Trophoblast cell (in vitro differentiated cells and primary cell): ENCODE results near the gene OBSCN.

Experiments used
- DNase-seq, 2 donors: peaks; one replicate each; pipeline ENCODE4 v3.0.0-alpha.2; 2016
- H2AFZ ChIP-seq: 2 replicates; pipeline ENCODE4 v1.6.1; 2013; ENCODE audit warnings: low read length, moderate library complexity, mild to moderate bottlenecking; ENCODE audit not compliant: insufficient read depth, poor library complexity
- H2AK5ac ChIP-seq: 2 replicates; pipeline ENCODE4 v1.6.1; 2013; ENCODE audit warnings: mild to moderate bottlenecking, low read length
- H2BK120ac ChIP-seq: 2 replicates; pipeline ENCODE4 v1.6.1; 2013; ENCODE audit warnings: low read length, mild to moderate bottlenecking, moderate library complexity; ENCODE audit not compliant: insufficient read depth, poor library complexity
- H2BK12ac ChIP-seq: 2 replicates; pipeline ENCODE4 v1.6.1; 2013; ENCODE audit warnings: mild to moderate bottlenecking, low read length, moderate library complexity
- H2BK5ac ChIP-seq: 2 replicates; pipeline ENCODE4 v1.6.1; 2013; ENCODE audit warnings: low read length, low read depth, moderate library complexity, mild to moderate bottlenecking; ENCODE audit not compliant: poor library complexity
- H3K14ac ChIP-seq: 2 replicates; pipeline ENCODE4 v1.6.1; 2013; ENCODE audit warnings: mild to moderate bottlenecking, low read length
- H3K18ac ChIP-seq: 2 replicates; pipeline ENCODE4 v1.6.1; 2013; ENCODE audit warnings: mild to moderate bottlenecking, low read length
- H3K23ac ChIP-seq: 2 replicates; pipeline ENCODE4 v1.6.1; 2013; ENCODE audit warnings: low read length
- H3K27ac ChIP-seq: 2 replicates; pipeline ENCODE4 v1.5.1; 2013; ENCODE audit warnings: low read depth, mild to moderate bottlenecking, inconsistent platforms, low read length, moderate library complexity
- H3K27me3 ChIP-seq: 2 replicates; pipeline ENCODE4 v1.6.1; 2013; ENCODE audit warnings: inconsistent platforms, mild to moderate bottlenecking, low read length, moderate library complexity; ENCODE audit not compliant: insufficient read depth
- H3K36me3 ChIP-seq, 2 experiments: 1 replicate in 1 of 2; 2 replicates in 1 of 2; pipeline ENCODE4 v1.6.1; 2013; ENCODE audit warnings: low read length in 2 of 2, mild to moderate bottlenecking in 2 of 2, moderate library complexity in 1 of 2; ENCODE audit not compliant: insufficient read depth in 2 of 2, control insufficient read depth in 1 of 2
- H3K4ac ChIP-seq: 2 replicates; pipeline ENCODE4 v1.6.1; 2013; ENCODE audit warnings: low read depth, mild to moderate bottlenecking, low read length, moderate library complexity
- H3K4me1 ChIP-seq, 2 experiments: 1 replicate in 1 of 2; 2 replicates in 1 of 2; pipeline ENCODE4 v1.6.1; 2013; ENCODE audit warnings: low read length in 2 of 2, mild to moderate bottlenecking in 2 of 2, moderate library complexity in 1 of 2; ENCODE audit not compliant: insufficient read depth in 2 of 2, control insufficient read depth in 1 of 2
- H3K4me2 ChIP-seq: 2 replicates; pipeline ENCODE4 v1.6.1; 2013; ENCODE audit warnings: inconsistent platforms, mild to moderate bottlenecking, low read length, moderate library complexity
- H3K4me3 ChIP-seq: 2 replicates; pipeline ENCODE4 v1.5.1; 2013; ENCODE audit warnings: mild to moderate bottlenecking, low read depth, low read length, inconsistent platforms
- H3K79me1 ChIP-seq: one replicate; pipeline ENCODE4 v1.6.1; 2013; ENCODE audit warnings: low read length
- H3K79me2 ChIP-seq: 2 replicates; pipeline ENCODE4 v1.6.1; 2013; ENCODE audit warnings: low read length, mild to moderate bottlenecking; ENCODE audit not compliant: control insufficient read depth, insufficient read depth, poor library complexity
- H3K9ac ChIP-seq: 2 replicates; pipeline ENCODE4 v1.6.1; 2013; ENCODE audit warnings: mild to moderate bottlenecking, low read length
- H3K9me3 ChIP-seq: 2 replicates; pipeline ENCODE4 v1.6.1; 2013; ENCODE audit warnings: low read depth, mild to moderate bottlenecking, control low read depth, inconsistent platforms, low read length; ENCODE audit not compliant: insufficient read depth
- H4K12ac ChIP-seq: 2 replicates; pipeline ENCODE4 v1.6.1; 2013; ENCODE audit warnings: low read depth, mild to moderate bottlenecking, low read length, moderate library complexity
- H4K8ac ChIP-seq: 2 replicates; pipeline ENCODE4 v1.6.1; 2013; ENCODE audit warnings: low read depth, mild to moderate bottlenecking, low read length, moderate library complexity
- H4K91ac ChIP-seq: one replicate; pipeline ENCODE4 v1.6.1; 2013; ENCODE audit warnings: low read depth, mild to moderate bottlenecking, low read length, moderate library complexity
- WGBS: extraction: QIAGEN DNeasy Blood & Tissue Kit; methylation state at CpG from one replicate; pipeline ENCODE4 v1.1.7; 2013; ENCODE audit warnings: missing lambda C conversion rate; ENCODE audit not compliant: insufficient read length, insufficient coverage; ENCODE audit errors: extremely low coverage; 5-methylcytosine and 5-hydroxymethylcytosine counted together

The OBSCN gene

DNA sequence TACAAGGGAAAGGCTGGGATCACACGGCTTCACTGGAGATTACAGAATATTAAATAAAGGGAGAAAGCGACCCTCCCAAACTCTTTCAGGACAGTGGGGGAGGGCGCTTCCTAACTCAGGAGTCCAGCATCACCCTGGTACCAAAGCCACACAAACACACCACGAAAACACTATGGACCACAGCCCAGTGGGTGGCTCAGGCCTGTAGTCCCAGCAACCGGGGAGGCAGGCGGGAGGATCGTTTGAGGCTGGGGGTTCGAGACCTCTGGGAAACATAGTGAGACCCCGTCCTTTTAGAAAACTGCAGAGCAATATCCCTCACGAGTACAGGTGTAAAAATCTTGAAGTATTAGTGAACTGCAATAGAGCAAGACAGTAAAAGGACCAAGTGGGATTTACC is 182.8 kb downstream of the OBSCN start:
- no peak overlapping the region for H3K27ac ChIP-seq
- no peak overlapping the region for H3K4me2 ChIP-seq
- no peak overlapping the region for H2BK12ac ChIP-seq
- H3K9me3 ChIP-seq: no peaks in the 10 kb centered on the region
- H2BK5ac ChIP-seq: no peak overlapping the region
- no peak overlapping the region for H2AFZ ChIP-seq
- H3K18ac ChIP-seq: no peak overlapping the region
- H4K8ac ChIP-seq: no peak overlapping the region
- no peak overlapping the region for H4K12ac ChIP-seq
- no peak overlapping the region for H3K9ac ChIP-seq
- peaks cover 25 to 28% of the 10 kb centered on the region in 2 experiments for H3K36me3 ChIP-seq
- no peak overlapping the region for H2AK5ac ChIP-seq
- H3K14ac ChIP-seq: no peak overlapping the region
- DNase-seq: no peak
- no peaks in the 10 kb centered on the region for H3K79me2 ChIP-seq
- H3K27me3 ChIP-seq: no peaks in the 10 kb centered on the region
- H3K79me1 ChIP-seq: no peaks in the 10 kb centered on the region
- no peak overlapping the region for H3K4ac ChIP-seq
- H4K91ac ChIP-seq: no peak overlapping the region
- H3K23ac ChIP-seq: no peak overlapping the region
- no peak overlapping the region for H3K4me3 ChIP-seq
- peaks cover 0 to 2% of the 10 kb centered on the region in 2 experiments for H3K4me1 ChIP-seq
- WGBS: no CpG with 5 or more reads among the region's 10 CpGs
- no peak overlapping the region for H2BK120ac ChIP-seq

DNA sequence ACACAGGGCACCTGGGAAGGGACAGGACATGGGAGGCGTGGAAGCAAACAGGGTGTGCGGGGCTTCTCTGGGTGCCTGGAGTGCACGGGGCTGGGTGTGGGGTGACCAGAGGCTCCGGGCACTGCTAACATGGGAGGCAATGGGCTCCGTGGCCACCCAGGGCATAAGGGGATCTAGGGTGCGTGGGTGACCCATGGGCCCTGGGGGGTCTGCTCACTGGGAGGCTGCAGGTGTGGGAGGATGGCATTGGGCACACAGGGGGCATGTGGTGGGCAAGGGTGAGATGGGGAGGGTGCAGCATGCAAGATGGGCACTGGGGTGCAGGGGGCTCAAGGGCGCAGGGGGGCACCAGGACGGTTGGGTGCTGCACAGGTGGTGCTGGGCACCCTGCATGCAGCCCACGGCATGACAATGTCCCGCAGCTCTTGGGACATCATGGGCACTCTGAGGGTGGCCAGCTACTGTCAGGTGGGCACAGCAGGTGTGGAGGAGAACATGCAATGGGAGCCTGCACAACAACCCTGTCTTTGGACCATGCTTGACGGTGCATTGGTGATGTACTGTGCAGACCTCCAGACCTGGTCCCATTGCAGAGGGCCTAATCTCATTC is 183.7 kb downstream of the OBSCN start:
- WGBS: no CpG with 5 or more reads among the region's 11 CpGs
- no peaks in the 10 kb centered on the region for H3K79me2 ChIP-seq

DNA sequence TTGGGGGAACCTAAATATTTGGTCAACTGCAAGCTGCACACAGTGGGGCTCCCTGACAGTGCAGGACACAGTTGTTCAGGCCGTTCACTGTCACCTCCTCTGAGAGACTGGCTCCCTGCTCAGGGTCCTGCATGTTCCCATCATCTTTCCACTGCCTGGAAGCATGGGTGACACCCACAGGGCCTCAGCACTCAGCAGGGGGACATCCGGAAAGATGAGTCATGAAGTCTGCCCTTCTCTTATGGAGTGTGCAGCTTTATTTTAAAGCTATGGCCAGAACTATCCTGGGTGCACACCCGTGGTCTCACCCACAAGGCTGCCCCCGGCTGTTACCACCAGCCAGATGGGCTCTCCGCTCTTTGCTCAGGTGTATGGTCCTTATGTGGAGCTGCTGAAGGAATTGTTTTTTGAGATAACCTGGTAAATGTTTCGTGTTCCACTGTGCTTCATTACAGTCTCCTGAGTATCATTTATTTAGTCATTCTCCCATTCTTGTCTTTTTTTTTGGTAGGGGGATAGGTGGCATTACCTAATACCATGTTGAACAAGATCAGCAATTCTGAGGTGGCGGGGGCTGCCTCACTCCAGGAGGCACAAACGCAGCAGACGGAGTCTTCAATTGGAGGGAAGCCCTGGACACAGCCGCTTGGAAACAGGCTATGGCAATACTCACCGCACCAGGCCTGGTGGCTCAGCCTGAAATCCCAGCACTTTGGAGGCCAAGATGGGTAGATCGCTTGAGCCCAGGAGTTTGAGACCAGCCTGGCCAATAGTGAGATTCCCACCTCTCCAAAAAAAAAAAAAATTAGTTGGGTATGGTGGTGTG is 184.5 kb downstream of the OBSCN start:
- H2AK5ac ChIP-seq: no peak overlapping the region
- H3K27me3 ChIP-seq: no peaks in the 10 kb centered on the region
- no peaks in the 10 kb centered on the region for H3K79me1 ChIP-seq
- H3K9ac ChIP-seq: no peak overlapping the region
- no peak overlapping the region for H3K18ac ChIP-seq
- no peak overlapping the region for H2BK12ac ChIP-seq
- H4K8ac ChIP-seq: no peak overlapping the region
- H3K4ac ChIP-seq: no peak overlapping the region
- no peaks in the 10 kb centered on the region for H3K9me3 ChIP-seq
- H2BK5ac ChIP-seq: no peak overlapping the region
- H3K4me2 ChIP-seq: no peak overlapping the region
- no peak overlapping the region for H2AFZ ChIP-seq
- H3K36me3 ChIP-seq: peaks cover 42 to 45% of the 10 kb centered on the region in 2 experiments
- H3K4me3 ChIP-seq: no peak overlapping the region
- H4K91ac ChIP-seq: no peak overlapping the region
- H3K23ac ChIP-seq: no peak overlapping the region
- WGBS: no CpG with 5 or more reads among the region's 12 CpGs
- H4K12ac ChIP-seq: no peak overlapping the region
- H3K4me1 ChIP-seq: peaks cover 0 to 2% of the 10 kb centered on the region in 2 experiments
- H2BK120ac ChIP-seq: no peak overlapping the region
- no peaks in the 10 kb centered on the region for H3K79me2 ChIP-seq
- no peak overlapping the region for H3K14ac ChIP-seq
- H3K27ac ChIP-seq: no peak overlapping the region
- DNase-seq: no peak

More for the DNA sequence above, 183.7 kb downstream of the OBSCN start:
- no peak overlapping the region for H3K4me2 ChIP-seq
- DNase-seq: no peak
- no peak overlapping the region for H2AFZ ChIP-seq
- peak overlapping the region; percentile 22 for H4K12ac ChIP-seq
- H2BK120ac ChIP-seq: no peak overlapping the region
- H3K36me3 ChIP-seq: peaks cover 33 to 37% of the 10 kb centered on the region in 2 experiments
- no peak overlapping the region for H3K4ac ChIP-seq
- H3K9ac ChIP-seq: no peak overlapping the region
- H3K4me3 ChIP-seq: no peak overlapping the region
- no peak overlapping the region for H3K27ac ChIP-seq
- H2AK5ac ChIP-seq: no peak overlapping the region
- H2BK5ac ChIP-seq: no peak overlapping the region
- H3K18ac ChIP-seq: no peak overlapping the region
- no peak overlapping the region for H4K8ac ChIP-seq
- no peaks in the 10 kb centered on the region for H3K9me3 ChIP-seq
- no peak overlapping the region for H2BK12ac ChIP-seq
- no peak overlapping the region for H3K14ac ChIP-seq
- peaks cover 0 to 2% of the 10 kb centered on the region in 2 experiments for H3K4me1 ChIP-seq
- H3K79me1 ChIP-seq: no peaks in the 10 kb centered on the region
- H3K23ac ChIP-seq: no peak overlapping the region
- no peak overlapping the region for H4K91ac ChIP-seq
- H3K27me3 ChIP-seq: no peaks in the 10 kb centered on the region

DNA sequence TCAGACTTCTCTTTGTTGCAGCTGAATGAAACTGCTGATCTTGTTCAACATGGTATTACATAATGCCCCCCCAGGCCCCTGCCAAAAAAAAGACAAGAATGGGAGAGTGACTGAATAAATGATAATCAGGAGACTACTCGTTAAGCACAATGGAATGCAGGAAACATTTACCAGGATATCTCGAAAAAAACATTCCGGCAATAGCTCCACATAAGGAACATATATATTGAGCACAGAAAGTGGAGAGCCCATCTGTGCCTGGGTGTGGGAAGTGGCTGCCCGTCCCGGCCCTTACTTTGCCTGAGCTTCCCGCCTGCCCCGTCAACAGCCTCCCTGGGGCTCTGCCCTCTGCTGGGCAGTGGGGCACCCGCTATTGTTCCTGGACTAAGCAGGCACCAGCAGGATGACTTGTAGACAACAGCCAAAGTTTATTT is 185.4 kb downstream of the OBSCN start:
- no peaks in the 10 kb centered on the region for H3K27me3 ChIP-seq
- H2AFZ ChIP-seq: no peak overlapping the region
- no peak overlapping the region for H4K91ac ChIP-seq
- no peaks in the 10 kb centered on the region for H3K9me3 ChIP-seq
- no peak overlapping the region for H3K23ac ChIP-seq
- no peak overlapping the region for H3K4me3 ChIP-seq
- no peaks in the 10 kb centered on the region for H3K79me1 ChIP-seq
- H2BK12ac ChIP-seq: no peak overlapping the region
- WGBS: no CpG with 5 or more reads among the region's 8 CpGs
- DNase-seq: peak; percentile 21 to 60
- no peak overlapping the region for H2BK5ac ChIP-seq
- H2BK120ac ChIP-seq: no peak overlapping the region
- no peak overlapping the region for H3K9ac ChIP-seq
- peaks cover 51 to 53% of the 10 kb centered on the region in 2 experiments for H3K36me3 ChIP-seq
- H3K14ac ChIP-seq: no peak overlapping the region
- H4K12ac ChIP-seq: no peak overlapping the region
- no peak overlapping the region for H3K27ac ChIP-seq
- peaks cover 0 to 2% of the 10 kb centered on the region in 2 experiments for H3K4me1 ChIP-seq
- no peak overlapping the region for H2AK5ac ChIP-seq
- H3K18ac ChIP-seq: no peak overlapping the region
- H3K79me2 ChIP-seq: no peaks in the 10 kb centered on the region
- no peak overlapping the region for H4K8ac ChIP-seq
- no peak overlapping the region for H3K4me2 ChIP-seq
- H3K4ac ChIP-seq: no peak overlapping the region
